NB4 (cell line): ENCODE measurements around the gene RCAN2.

Source experiments
- POLR2A ChIP-seq: IDR thresholded peaks from 2 replicates; pipeline ENCODE4 v1.6.1; 2011; ENCODE audit warnings: mild to moderate bottlenecking; ENCODE audit not compliant: insufficient read length; ENCODE audit errors: extremely low read depth
- TF ChIP-seq, protein P1 (sequence below): IDR thresholded peaks from one replicate; pipeline ENCODE4 v1.5.1; 2012; ENCODE audit warnings: low read depth, low read length

- no peak for TF ChIP-seq POLR2A
- TF ChIP-seq, protein P1, sequence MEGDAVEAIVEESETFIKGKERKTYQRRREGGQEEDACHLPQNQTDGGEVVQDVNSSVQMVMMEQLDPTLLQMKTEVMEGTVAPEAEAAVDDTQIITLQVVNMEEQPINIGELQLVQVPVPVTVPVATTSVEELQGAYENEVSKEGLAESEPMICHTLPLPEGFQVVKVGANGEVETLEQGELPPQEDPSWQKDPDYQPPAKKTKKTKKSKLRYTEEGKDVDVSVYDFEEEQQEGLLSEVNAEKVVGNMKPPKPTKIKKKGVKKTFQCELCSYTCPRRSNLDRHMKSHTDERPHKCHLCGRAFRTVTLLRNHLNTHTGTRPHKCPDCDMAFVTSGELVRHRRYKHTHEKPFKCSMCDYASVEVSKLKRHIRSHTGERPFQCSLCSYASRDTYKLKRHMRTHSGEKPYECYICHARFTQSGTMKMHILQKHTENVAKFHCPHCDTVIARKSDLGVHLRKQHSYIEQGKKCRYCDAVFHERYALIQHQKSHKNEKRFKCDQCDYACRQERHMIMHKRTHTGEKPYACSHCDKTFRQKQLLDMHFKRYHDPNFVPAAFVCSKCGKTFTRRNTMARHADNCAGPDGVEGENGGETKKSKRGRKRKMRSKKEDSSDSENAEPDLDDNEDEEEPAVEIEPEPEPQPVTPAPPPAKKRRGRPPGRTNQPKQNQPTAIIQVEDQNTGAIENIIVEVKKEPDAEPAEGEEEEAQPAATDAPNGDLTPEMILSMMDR: no peak
These were observed 282.9 kb downstream of the RCAN2 start for GRCh38 chr6:46208303-46208702.
